ENCODE results near the gene NCAM2. TPM values are rescaled to one million over a fixed set of nuclear protein-coding genes. Genes with fewer than 3 reads are reported as not detected.

The NCAM2 gene
- polyA plus RNA-seq, 3 donors = not detected

DNA sequence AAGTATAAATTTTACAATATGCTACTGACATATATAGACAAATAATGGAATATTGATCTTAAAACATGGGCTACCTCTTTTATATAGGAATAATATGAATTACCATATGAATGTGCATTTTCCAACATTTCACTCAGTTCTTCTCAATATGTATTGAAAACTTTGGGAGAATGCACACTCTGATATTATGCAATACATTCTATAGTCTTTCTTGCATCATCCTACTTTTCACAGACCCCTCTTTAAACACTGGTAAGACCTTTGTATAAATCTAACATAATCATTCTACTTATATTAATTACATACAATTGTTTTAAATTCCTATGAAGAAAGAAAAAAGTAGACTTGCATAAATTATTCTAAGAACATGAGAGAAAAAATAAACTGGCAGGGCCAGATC is 69.2 kb downstream of the NCAM2 start:
- H3K27me3 ChIP-seq (ENCODE audit: control insufficient read depth in 2 of 2, insufficient read depth in 2 of 2, low read length in 2 of 2) = no peaks in the 10 kb centered on the region
- H3K27ac ChIP-seq (ENCODE audit: low read depth in 1 of 2, low read length in 2 of 2) = no peak overlapping the region
- no peaks in the 10 kb centered on the region for H3K9me3 ChIP-seq (replicated peaks in 1 of 2; ENCODE audit: control insufficient read depth in 1 of 2, insufficient read depth in 1 of 2, low read length in 2 of 2)
- H3K79me2 ChIP-seq (ENCODE audit: insufficient read depth, low read length) = no peaks in the 10 kb centered on the region
- H3K4me1 ChIP-seq (ENCODE audit: control insufficient read depth in 1 of 2, insufficient read depth in 2 of 2, low read length in 2 of 2) = no peaks in the 10 kb centered on the region
- H3K9ac ChIP-seq (ENCODE audit: insufficient read depth, low read length, poor library complexity, severe bottlenecking) = no peak overlapping the region
- H3K4me2 ChIP-seq (replicated peaks; ENCODE audit: extremely low read depth, low read length, poor library complexity, severe bottlenecking) = no peak overlapping the region
- H4K20me1 ChIP-seq (ENCODE audit: insufficient read depth, low read length) = no peaks in the 10 kb centered on the region
- H3K27me3 Mint-ChIP-seq (ENCODE audit: low read depth in 3 of 3) = peaks cover 0 to 3% (median 1%) of the 10 kb centered on the region in 3 donors
- DNase-seq = no peak
- no peak overlapping the region for H3K27ac Mint-ChIP-seq
- peaks cover 2% of the 10 kb centered on the region for H3K4me1 Mint-ChIP-seq
- H3K4me3 Mint-ChIP-seq = no peak overlapping the region
- no peak overlapping the region for H3K4me3 ChIP-seq (replicated peaks in 1 of 3; ENCODE audit: low read depth in 2 of 3, low read length in 3 of 3)
- intact Hi-C loops (cut with micrococcal nuclease) = no loop called here
- H3K36me3 ChIP-seq (replicated peaks in 1 of 2; ENCODE audit: control insufficient read depth in 1 of 2, insufficient read depth in 2 of 2, low read length in 2 of 2) = no peaks in the 10 kb centered on the region
- no peaks in the 10 kb centered on the region for H3K36me3 Mint-ChIP-seq
- no peak overlapping the region for H2AFZ ChIP-seq (ENCODE audit: insufficient read depth, low read depth, low read length, poor library complexity, severe bottlenecking)
- H3K9me3 Mint-ChIP-seq = peaks cover 0 to 7% (median 4%) of the 10 kb centered on the region in 7 donors
- TF ChIP-seq, protein P1, sequence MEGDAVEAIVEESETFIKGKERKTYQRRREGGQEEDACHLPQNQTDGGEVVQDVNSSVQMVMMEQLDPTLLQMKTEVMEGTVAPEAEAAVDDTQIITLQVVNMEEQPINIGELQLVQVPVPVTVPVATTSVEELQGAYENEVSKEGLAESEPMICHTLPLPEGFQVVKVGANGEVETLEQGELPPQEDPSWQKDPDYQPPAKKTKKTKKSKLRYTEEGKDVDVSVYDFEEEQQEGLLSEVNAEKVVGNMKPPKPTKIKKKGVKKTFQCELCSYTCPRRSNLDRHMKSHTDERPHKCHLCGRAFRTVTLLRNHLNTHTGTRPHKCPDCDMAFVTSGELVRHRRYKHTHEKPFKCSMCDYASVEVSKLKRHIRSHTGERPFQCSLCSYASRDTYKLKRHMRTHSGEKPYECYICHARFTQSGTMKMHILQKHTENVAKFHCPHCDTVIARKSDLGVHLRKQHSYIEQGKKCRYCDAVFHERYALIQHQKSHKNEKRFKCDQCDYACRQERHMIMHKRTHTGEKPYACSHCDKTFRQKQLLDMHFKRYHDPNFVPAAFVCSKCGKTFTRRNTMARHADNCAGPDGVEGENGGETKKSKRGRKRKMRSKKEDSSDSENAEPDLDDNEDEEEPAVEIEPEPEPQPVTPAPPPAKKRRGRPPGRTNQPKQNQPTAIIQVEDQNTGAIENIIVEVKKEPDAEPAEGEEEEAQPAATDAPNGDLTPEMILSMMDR (IDR thresholded peaks at IDR 0.05) = no peak

DNA sequence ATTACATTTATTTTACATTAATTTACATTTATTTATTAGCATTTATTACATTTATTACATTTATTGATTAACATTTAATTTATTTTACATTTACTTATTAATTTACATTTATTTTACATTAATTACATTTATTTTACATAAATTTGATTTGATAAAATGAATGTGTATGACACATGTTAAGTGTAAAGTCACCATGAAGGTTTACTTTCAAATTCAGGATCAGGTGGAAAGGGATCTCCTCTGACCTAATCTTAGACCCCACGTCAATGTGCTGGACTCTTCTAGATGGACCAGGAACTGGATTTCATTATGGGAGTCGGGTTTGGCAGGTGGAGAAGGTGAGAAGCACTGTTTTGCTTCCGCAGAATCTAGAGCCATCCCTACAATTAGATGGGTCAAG is 76.1 kb downstream of the NCAM2 start:
- Histone ChIP-seq H3K79me2 (ENCODE audit: insufficient read depth, low read length) (no peaks in the 10 kb centered on the region), H3K9ac (ENCODE audit: insufficient read depth, low read length, poor library complexity, severe bottlenecking) (no peak overlapping the region), H3K9me3 (replicated peaks in 1 of 2; ENCODE audit: control insufficient read depth in 1 of 2, insufficient read depth in 1 of 2, low read length in 2 of 2) (no peaks in the 10 kb centered on the region), H3K4me1 (ENCODE audit: control insufficient read depth in 1 of 2, insufficient read depth in 2 of 2, low read length in 2 of 2) (peaks cover 0 to 4% of the 10 kb centered on the region in 2 donors), H3K27ac (ENCODE audit: low read depth in 1 of 2, low read length in 2 of 2) (no peak overlapping the region), H3K4me2 (replicated peaks; ENCODE audit: extremely low read depth, low read length, poor library complexity, severe bottlenecking) (no peak overlapping the region), H2AFZ (ENCODE audit: insufficient read depth, low read depth, low read length, poor library complexity, severe bottlenecking) (no peak overlapping the region), H3K27me3 (ENCODE audit: control insufficient read depth in 2 of 2, insufficient read depth in 2 of 2, low read length in 2 of 2) (no peaks in the 10 kb centered on the region), H4K20me1 (ENCODE audit: insufficient read depth, low read length) (no peaks in the 10 kb centered on the region), H3K36me3 (replicated peaks in 1 of 2; ENCODE audit: control insufficient read depth in 1 of 2, insufficient read depth in 2 of 2, low read length in 2 of 2) (no peaks in the 10 kb centered on the region), H3K4me3 (replicated peaks in 1 of 3; ENCODE audit: low read depth in 2 of 3, low read length in 3 of 3) (no peak overlapping the region)
- Mint-ChIP-seq H3K27me3 (ENCODE audit: low read depth in 3 of 3) (peaks cover 0 to 1% (median 0%) of the 10 kb centered on the region in 3 donors), H3K4me1 (peaks cover 16% of the 10 kb centered on the region), H3K36me3 (no peaks in the 10 kb centered on the region), H3K9me3 (peaks cover 0 to 7% (median 4%) of the 10 kb centered on the region in 7 donors), H3K4me3 (no peak overlapping the region), H3K27ac (no peak overlapping the region)
- intact Hi-C loops (cut with micrococcal nuclease) = no loop called here
- no peak for DNase-seq
- TF ChIP-seq, protein P1 (IDR thresholded peaks at IDR 0.05) = no peak
- WGBS (ENCODE audit: insufficient coverage) = no CpG with 5 or more reads among the region's 3 CpGs

All from CD14-positive monocyte (primary cell).